B cell (primary cell): ENCODE data around the gene SAMD4A.

ENCODE experiments used
- CTCF ChIP-seq: fragments of 200-600 bp; IDR thresholded peaks from one replicate; pipeline ENCODE4 v1.8.0; 2022; ENCODE audit warnings: antibody characterized with exemption, mild to moderate bottlenecking
- EZH2 ChIP-seq: IDR thresholded peaks from 2 replicates; pipeline ENCODE4 v1.6.1; 2012; ENCODE audit warnings: borderline replicate concordance, low read depth, mild to moderate bottlenecking, moderate library complexity, low read length; ENCODE audit not compliant: insufficient read depth, poor library complexity, severe bottlenecking

GRCh38 chr14:54650331-54650958 is 83.5 kb downstream of the SAMD4A start:
- no peak for TF ChIP-seq CTCF
- TF ChIP-seq EZH2, result no peak
